ENCODE results near the gene CSKMT.
"Not testable (repeated sequence)": the region's sequence is repeated elsewhere in the genome, so short reads cannot be mapped to it uniquely, and the experiment has no call there.

Gene CSKMT

GRCh38 chr11:62689421-62690183 lies 24.5 kb downstream of the CSKMT start, which contains the start of gene LRRN4CL:
TSS of gene LRRN4CL (minus strand) at chr11:62689530. CDS start at chr11:62688508, 1,022 bp downstream.
- no peak for DNase-seq

DNA sequence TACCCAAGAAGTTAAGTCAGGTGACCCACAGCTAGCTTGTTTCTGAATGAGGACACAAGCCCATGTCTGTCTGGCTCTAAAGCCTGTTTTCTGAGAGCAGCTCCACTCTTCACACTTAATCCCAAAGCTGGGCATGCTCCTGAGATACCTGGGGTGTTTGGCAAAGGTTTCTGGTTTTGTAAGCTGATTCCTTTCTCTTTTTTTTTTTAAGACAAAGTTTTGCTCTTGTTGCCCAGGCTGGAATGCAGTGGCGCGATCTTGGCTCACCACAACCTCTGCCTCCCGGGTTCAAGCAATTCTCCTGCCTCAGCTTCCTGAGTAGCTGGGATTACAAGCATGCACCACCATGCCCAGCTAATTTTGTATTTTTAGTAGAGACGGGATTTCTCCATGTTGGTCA lies 28.5 kb downstream of the CSKMT start:
- DNase-seq, result not testable (repeated sequence)

DNA sequence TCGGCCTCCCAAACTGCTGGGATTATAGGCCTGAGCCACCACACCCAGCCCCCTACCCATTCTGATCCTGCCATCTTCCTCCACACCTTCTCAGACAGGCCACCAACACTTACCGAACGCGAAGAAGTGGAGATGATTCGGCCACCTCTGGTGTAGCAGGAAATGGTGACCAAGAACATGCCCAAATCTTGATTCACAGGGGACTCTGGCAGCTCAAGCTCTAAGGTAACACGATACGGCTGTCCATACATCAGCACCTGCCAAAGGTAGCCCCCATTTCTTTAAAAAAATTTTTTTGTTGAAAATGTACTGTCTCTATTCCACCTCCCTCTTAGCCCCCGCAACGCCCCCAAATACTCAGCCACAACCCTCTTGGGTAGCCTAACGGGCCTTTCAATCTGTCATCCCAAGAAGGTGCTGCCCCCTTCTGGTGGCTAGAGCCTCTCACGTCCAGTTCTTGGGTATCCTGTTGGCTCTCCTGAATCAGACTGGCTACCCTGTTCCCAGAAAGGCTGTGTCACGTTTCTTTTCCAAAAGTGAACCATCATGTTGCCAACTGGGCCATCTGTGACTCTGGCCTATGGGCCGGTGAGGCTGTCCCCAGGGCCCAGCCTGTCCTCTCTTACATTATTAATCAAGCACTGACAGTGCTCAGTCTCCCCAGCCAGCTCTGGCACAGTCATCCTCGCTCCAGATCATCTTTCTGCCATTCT lies 29.5 kb downstream of the CSKMT start:
- no peak for DNase-seq

DNA sequence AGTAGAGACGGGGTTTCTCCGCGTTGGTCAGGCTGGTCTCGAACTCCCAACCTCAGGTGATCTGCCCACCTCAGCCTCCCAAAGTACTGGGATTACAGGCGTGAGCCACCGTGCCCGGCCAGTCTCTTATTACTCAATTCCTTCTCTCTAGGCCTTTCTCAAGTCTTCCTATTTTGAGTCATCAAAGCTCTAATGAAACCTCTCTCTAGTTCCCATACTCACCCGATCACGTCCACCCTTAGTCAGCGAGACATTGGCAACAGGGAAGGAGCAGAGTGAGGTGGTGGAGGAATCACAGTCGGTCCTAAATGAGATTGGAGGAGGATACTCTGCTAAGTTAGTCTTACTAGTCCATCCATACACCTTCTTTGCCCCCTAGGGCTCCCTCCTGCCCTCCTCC lies 37.1 kb downstream of the CSKMT start:
- no peak for DNase-seq

DNA sequence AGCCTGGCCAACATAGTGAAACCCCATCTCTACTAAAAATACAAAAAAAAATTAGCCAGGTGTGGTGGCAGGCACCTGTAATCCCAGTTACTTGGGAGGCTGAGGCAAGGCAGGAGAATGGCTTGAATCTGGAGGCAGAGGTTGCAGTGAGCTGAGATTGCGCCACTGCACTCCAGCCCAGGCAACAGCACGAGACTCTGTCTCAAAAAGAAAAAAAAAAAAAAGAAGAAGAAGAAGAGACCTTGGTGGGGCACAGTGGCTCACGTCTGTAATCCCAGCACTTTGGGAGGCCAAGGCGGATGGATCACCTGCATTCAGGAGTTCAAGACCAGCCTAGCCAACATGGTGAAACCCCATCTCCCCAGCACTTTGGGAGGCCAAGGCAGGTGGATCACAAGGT lies 38.8 kb downstream of the CSKMT start:
- DNase-seq, result not testable (repeated sequence)

DNA sequence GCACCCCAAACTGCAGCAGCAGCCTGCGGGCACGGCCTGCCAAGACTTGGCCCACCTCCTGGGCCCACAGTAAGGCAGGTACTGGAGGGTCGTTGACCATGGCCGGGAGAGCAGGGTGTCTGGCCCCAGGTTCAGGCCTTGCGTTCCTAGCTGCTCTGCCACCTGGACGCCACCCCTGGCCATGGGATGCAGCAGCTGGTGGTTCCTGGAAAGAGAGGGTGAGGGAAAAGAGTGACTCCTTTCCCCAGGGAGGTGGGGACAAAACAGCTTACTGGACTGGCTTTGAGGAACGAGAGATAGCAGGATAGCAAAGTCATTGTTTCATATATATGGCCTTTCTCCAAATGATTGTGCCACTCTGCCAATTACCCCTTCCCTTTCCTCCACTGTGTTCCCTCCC lies 40.3 kb downstream of the CSKMT start:
- no peak for DNase-seq

- peak; percentile 38 for DNase-seq
Observed at GRCh38 chr11:62705880-62706849, 41.1 kb downstream of the CSKMT start.

- DNase-seq, result no peak
Observed at GRCh38 chr11:62706850-62707247, 41.7 kb downstream of the CSKMT start.

GRCh38 chr11:62707277-62707861 lies 42.3 kb downstream of the CSKMT start, which contains the start of the genes BSCL2 and GNG3:
TSS of gene BSCL2 (minus strand) at chr11:62707424. CDS start at chr11:62707195, 229 bp downstream.
TSS of gene GNG3 (plus strand) at chr11:62707676. CDS start at chr11:62708296, 620 bp downstream.
- DNase-seq, result no peak

- DNase-seq, result no peak
Observed at GRCh38 chr11:62708392-62708791, 43.3 kb downstream of the CSKMT start.

DNA sequence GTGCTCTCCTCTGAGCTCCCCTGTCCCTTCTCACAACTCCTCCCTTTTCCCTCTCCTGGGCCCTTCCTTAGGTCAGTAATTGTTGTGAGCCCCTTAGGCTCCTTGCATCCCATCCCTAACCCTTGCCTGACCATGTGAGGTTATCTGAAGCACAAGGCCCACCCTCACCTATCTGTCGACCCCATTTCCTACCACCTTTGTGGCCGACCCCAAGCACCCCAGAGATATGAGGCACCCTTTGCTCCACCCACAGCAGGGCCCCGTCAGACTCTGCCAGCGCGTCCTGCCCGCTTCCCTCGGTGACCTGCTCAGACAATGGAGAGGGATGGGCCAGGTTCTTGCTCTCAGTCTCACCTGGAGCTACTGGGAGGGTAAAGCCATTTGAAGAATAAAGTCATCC lies 43.7 kb downstream of the CSKMT start:
- no peak for DNase-seq

DNA sequence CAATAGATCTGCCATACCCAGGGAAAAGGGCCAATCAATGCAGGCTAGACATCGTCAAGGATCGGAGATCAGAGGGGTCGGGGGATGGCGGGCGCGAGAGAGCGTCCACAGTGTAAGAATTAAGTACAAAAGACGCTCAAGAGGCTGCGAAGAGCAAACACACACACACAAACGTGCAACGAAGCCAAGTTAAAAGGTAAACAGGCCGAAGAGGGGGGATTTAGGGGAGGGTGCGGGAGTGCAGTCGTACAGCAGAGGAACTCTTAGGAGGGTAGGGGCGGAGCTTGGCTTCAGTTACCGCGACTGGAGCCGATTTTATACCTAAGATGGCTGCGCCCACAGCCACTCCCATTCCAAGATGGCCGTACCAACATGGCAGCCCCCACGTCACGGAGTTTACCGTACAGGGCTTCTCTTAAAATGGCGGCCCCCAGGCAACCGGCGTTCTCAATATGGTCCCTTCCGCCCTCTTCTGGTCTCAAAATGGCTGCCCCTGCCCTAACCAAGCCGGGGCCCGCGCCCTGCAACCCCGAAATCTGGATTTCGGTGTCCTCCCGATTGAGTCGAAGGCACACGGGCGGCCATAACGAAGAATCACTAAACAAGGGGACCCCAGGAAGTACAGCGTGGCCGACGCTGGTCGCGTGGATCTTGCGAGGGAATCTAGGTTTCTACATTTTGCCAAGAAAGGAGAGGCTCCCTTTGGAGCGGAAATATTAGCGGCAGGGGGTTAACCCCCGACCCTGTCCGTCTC lies 44.3 kb downstream of the CSKMT start:
- DNase-seq, result peak; percentile 90

DNA sequence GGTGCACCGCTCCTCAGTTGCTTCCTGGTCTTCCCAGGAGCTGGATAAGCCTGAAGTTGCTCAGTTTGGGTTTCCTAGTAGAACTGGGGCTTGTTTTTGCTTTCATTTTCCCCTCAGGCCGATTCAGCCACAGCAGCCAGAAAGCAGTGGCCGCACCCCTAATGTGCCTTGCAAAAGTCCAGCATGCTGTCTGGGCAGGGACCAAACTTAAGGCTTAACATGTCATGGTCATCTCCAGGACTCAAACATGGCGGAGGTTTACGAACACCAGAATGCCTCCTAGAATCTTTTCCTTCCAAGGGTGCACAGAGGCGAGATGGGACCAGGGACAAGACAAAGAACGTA lies 44.9 kb downstream of the CSKMT start:
- no peak for DNase-seq

DNA sequence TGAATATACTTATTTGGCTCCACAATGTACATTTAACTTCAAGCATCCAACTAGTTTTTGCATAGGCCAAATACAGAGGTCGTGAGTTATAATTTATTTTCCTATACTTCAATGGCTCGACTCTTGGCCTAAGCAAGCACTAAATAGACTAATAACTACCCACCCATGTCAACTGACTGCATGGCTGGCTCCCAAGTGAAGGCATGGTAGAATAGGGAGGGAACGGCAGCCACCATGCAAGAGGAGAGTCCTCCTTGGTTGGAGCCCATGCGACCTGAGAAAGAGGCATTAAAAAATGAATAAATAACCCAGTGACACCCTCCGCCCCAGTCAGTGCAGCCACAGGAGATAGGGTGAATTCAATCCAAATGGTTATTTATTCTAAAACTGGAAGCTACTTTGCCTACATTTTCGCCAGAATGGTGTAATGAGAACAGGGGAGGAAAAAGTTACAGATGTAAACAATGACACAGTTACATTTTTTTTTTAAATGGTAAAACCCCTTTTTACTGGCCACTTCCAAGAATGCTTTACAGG lies 47.2 kb downstream of the CSKMT start:
- DNase-seq, result no peak

GRCh38 chr11:62712861-62713260 lies 47.7 kb downstream of the CSKMT start:
- no peak for DNase-seq

GRCh38 chr11:62713343-62713742 lies 48.2 kb downstream of the CSKMT start:
- DNase-seq, result no peak

GRCh38 chr11:62715150-62716130 lies 50.3 kb downstream of the CSKMT start:
- DNase-seq, result no peak

DNA sequence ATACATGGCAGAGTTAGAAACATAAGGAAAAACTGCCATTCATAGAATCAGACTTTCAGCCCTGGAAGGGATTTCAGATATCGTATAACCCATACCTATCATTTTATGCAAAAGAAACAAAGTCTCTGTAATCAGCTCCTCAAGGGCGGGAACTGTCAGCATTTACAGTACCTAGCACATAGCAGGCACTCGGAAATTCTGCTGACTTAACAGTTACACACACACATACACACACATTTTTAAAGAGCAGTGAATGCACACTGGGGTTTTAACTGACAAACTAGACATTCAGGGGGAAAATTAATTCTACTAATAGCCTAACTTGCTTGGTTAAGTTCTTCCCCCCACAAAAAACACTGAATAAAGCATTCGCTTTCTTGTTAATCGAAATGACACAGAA lies 51.1 kb downstream of the CSKMT start:
- DNase-seq, result no peak

GRCh38 chr11:62716816-62717215 lies 51.7 kb downstream of the CSKMT start:
- DNase-seq, result no peak

Data from SIG-M5 (cell line).